Endothelial cell of umbilical vein (primary cell): ENCODE results near the gene HOXA11. TPM values are rescaled to one million over a fixed set of nuclear protein-coding genes. Genes with fewer than 3 reads are reported as not detected.
A peak's percentile ranks its signal among the peaks of the same experiment; 100 is the strongest.

Source experiments
- BruUV-seq: library from RNA; stranded (reverse); fragments of 400-500 nt; replicated peaks from 2 replicates; lab custom pipeline; 2021; lab: Mats Ljungman, UMichigan
- CTCF ChIA-PET: fragments of 300-600, 350-600 bp; sonication (Branson Sonifier 250); formaldehyde crosslinking; loops from one replicate; lab custom pipeline; 2021; ENCODE audit warnings: antibody characterized with exemption, inconsistent platforms; lab: Charles Lee
- POLR2A ChIA-PET: fragments of 300-600, 350-600 bp; sonication (Branson Sonifier 250); formaldehyde crosslinking; loops from one replicate; lab custom pipeline; 2021; ENCODE audit warnings: antibody characterized with exemption, inconsistent platforms; lab: Charles Lee
- DNase-seq: peaks from one replicate; pipeline ENCODE4 v3.0.0-alpha.2; 2011; ENCODE audit warnings: low read depth, low spot score
- FAIRE-seq: peaks from 2 replicates; lab custom pipeline; 2011; peaks lifted over from hg19 to GRCh38; lab: Jason Lieb, UNC
- H2AFZ ChIP-seq: 2 replicates; pipeline ENCODE4 v1.6.0; 2012; ENCODE audit warnings: low read depth, low read length, control low read depth, inconsistent platforms
- H3K27ac ChIP-seq: 2 replicates; pipeline ENCODE4 v1.5.1; 2011; ENCODE audit warnings: low read depth, mild to moderate bottlenecking, control low read depth, low read length, moderate library complexity; ENCODE audit not compliant: insufficient read depth
- H3K27me3 ChIP-seq, 2 experiments: 2 replicates each; pipeline versions ENCODE4 v1.6.0 to v1.6.1; 2011; ENCODE audit warnings: low read length in 2 of 2, mixed read lengths in 1 of 2; ENCODE audit not compliant: control insufficient read depth in 2 of 2, insufficient read depth in 2 of 2
- H3K36me3 ChIP-seq, 2 experiments: 2 replicates in 1 of 2; 3 replicates in 1 of 2; pipeline ENCODE4 v1.5.1; 2011; ENCODE audit warnings: low read length in 2 of 2, mild to moderate bottlenecking in 1 of 2, moderate library complexity in 1 of 2; ENCODE audit not compliant: control insufficient read depth in 2 of 2, insufficient read depth in 2 of 2; ENCODE audit errors: extremely low read depth in 1 of 2
- H3K4me1 ChIP-seq: 3 replicates; pipeline ENCODE4 v1.5.1; 2011; ENCODE audit warnings: mild to moderate bottlenecking, low read length; ENCODE audit not compliant: control insufficient read depth, insufficient read depth; ENCODE audit errors: extremely low read depth
- H3K4me2 ChIP-seq: 2 replicates; pipeline ENCODE4 v1.6.1; 2011; ENCODE audit warnings: low read length, control low read depth, mixed read lengths; ENCODE audit not compliant: insufficient read depth
- H3K4me3 ChIP-seq, 3 experiments: fragments of 200-600 bp in 1 of 3; sonication (generic), shearing (Covaris generic) in 1 of 3; replicated peaks in 1 of 3; 2 replicates each; pipeline ENCODE4 v1.5.1; 2011 to 2016; ENCODE audit warnings: control low read depth in 3 of 3, low read length in 3 of 3, mild to moderate bottlenecking in 2 of 3, inconsistent platforms in 1 of 3, low read depth in 1 of 3, moderate library complexity in 1 of 3; ENCODE audit not compliant: insufficient read depth in 1 of 3
- H3K79me2 ChIP-seq: 2 replicates; pipeline ENCODE4 v1.6.0; 2012; ENCODE audit warnings: low read length, inconsistent platforms; ENCODE audit not compliant: control insufficient read depth, insufficient read depth
- H3K9ac ChIP-seq: replicated peaks from 2 replicates; pipeline ENCODE3; 2011; ENCODE audit warnings: low read length, control low read depth; ENCODE audit not compliant: insufficient read depth; ENCODE audit errors: extremely low read depth
- H3K9me1 ChIP-seq: replicated peaks from 3 replicates; pipeline ENCODE4 v1.6.0; 2011; ENCODE audit warnings: mild to moderate bottlenecking, low read length; ENCODE audit not compliant: control insufficient read depth, insufficient read depth; ENCODE audit errors: extremely low read depth
- H3K9me3 ChIP-seq: replicated peaks from 2 replicates; pipeline ENCODE4 v1.5.1; 2012; ENCODE audit warnings: low read length, inconsistent platforms; ENCODE audit not compliant: control insufficient read depth, insufficient read depth
- H4K20me1 ChIP-seq: replicated peaks from 2 replicates; pipeline ENCODE3; 2011; ENCODE audit warnings: mild to moderate bottlenecking, low read length; ENCODE audit not compliant: control insufficient read depth, insufficient read depth; ENCODE audit errors: extremely low read depth
- EZH2 ChIP-seq: IDR thresholded peaks from 2 replicates; pipeline ENCODE4 v1.6.1; 2012; ENCODE audit warnings: borderline replicate concordance, low read depth, mild to moderate bottlenecking, moderate library complexity, low read length, inconsistent platforms; ENCODE audit not compliant: severe bottlenecking
- FOS ChIP-seq: IDR thresholded peaks from 2 replicates; pipeline ENCODE4 v1.6.1; 2011; ENCODE audit warnings: mild to moderate bottlenecking, low read length, moderate library complexity, borderline replicate concordance; ENCODE audit not compliant: insufficient read depth
- GATA2 ChIP-seq: IDR thresholded peaks from 2 replicates; pipeline ENCODE4 v1.7.0; 2011; ENCODE audit warnings: low read depth, mild to moderate bottlenecking, moderate library complexity, mixed read lengths, low read length; ENCODE audit not compliant: insufficient read length, insufficient read depth
- JUN ChIP-seq: IDR thresholded peaks from 2 replicates; pipeline ENCODE4 v1.6.1; 2011; ENCODE audit warnings: borderline replicate concordance, low read depth; ENCODE audit not compliant: insufficient read length, insufficient read depth
- MYC ChIP-seq: IDR thresholded peaks from one replicate; pipeline ENCODE4 v1.6.1; 2011; ENCODE audit warnings: mild to moderate bottlenecking, low read depth, low read length
- POLR2A ChIP-seq: IDR thresholded peaks from 2 replicates; pipeline ENCODE4 v1.6.1; 2012; ENCODE audit warnings: low read depth, mild to moderate bottlenecking, control low read depth, low read length
- POLR2AphosphoS5 ChIP-seq: IDR thresholded peaks from 2 replicates; pipeline ENCODE4 v1.6.1; 2012; ENCODE audit warnings: low read depth, mild to moderate bottlenecking, control low read depth, low read length, moderate library complexity; ENCODE audit not compliant: insufficient read depth
- dilution Hi-C: fragments of 300-500 bp; cut with MboI; formaldehyde crosslinking; loops from one replicate; pipeline ENCODE4 v1.15.0; 2019; ENCODE audit warnings: low sequenced_read_pairs; ENCODE audit not compliant: extremely low pct_ligation_motif_present
- intact Hi-C: fragments of 100-400 bp; cut with micrococcal nuclease; formaldehyde crosslinking; loops from one replicate; pipeline ENCODE4 v1.10.0; 2022
- polyA plus RNA-seq, 4 experiments: library from polyadenylated mRNA; depleted of rRNA in 3 of 4; stranded (reverse) in 3 of 4; unstranded in 1 of 4; fragments of >200 nt; gene quantifications; 2 replicates each; pipeline versions ENCODE4 v1.2.1 to v1.2.3, GENCODE V29; 2011 to 2012; ENCODE audit warnings: missing spikeins in 1 of 4
- total RNA-seq: library from RNA; stranded (reverse); gene quantifications from 2 replicates; pipeline ENCODE4 v1.2.3, GENCODE V29; 2021
- TF ChIP-seq, protein P1 (sequence below), 2 donors: IDR thresholded peaks; 1 replicate in 1 of 2; 2 replicates in 1 of 2; pipeline ENCODE4 v1.5.1; 2011; ENCODE audit warnings: low read length in 2 of 2, mild to moderate bottlenecking in 2 of 2, moderate library complexity in 2 of 2, control low read depth in 1 of 2, inconsistent platforms in 1 of 2, low read depth in 1 of 2; ENCODE audit not compliant: insufficient read depth in 1 of 2; ENCODE audit errors: extremely low read depth in 1 of 2
- TF ChIP-seq, protein P2 (sequence below): IDR thresholded peaks from 2 replicates; pipeline ENCODE4 v1.6.1; 2011; ENCODE audit not compliant: insufficient read depth, insufficient read length

The HOXA11 gene
- total and polyA plus RNA-seq, 2 donors (not counting 3 experiments of a cell fraction or from before 2014, with no cell fraction given), result 10.4 to 16.7 TPM

DNA sequence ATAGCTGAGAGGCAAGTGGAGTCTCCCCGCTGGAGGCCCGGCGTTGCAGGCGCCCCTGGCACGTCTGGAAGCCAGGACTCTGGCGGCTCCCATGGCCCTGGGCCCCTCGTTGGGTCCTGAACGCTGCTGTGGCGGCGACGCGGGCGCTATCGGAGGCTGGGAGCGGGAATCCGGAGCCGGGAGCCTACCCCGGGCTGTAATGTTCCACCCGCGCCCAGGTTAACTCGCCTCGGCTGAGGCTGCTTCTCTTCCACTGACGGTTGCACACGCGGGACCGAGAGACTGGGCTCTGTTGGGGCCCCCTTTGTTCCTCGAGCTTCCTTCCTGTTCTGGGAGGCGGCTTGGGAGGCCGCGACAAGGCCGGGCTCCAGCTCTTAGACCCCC is 40.3 kb downstream of the HOXA11 start:
- no peak for FAIRE-seq
- ChIA-PET CTCF (interaction anchor here (0.7 to 7.0 kb wide), 21 partner anchors 8 to 775 kb away, joined by 3 to 72 read pairs (median 8); partner anchors contain the start of genes HOXA3 and HOXA7), POLR2A (interaction anchor here (1.3 to 1.6 kb wide), 2 partner anchors 16 to 21 kb away, joined by 3 to 4 read pairs; partner anchors contain the start of gene HOXA9)
- peak overlapping the region; percentile 64 for H3K27ac ChIP-seq
- no peaks in the 10 kb centered on the region for H3K9me3 ChIP-seq
- H3K9me1 ChIP-seq, result no peaks in the 10 kb centered on the region
- H3K27me3 ChIP-seq, result no peaks in the 10 kb centered on the region
- intact Hi-C loops (loop anchor here (1.0 to 5.0 kb wide), 3 partner anchors 21 to 692 kb away; partner anchors contain the start of gene HOXA9), dilution Hi-C loops (no loop called here)
- H3K36me3 ChIP-seq, result peaks cover 0 to 19% of the 10 kb centered on the region in 2 experiments
- no TSS peak for BruUV-seq
- peaks cover 97% of the 10 kb centered on the region for H3K79me2 ChIP-seq
- TF ChIP-seq, protein P1, sequence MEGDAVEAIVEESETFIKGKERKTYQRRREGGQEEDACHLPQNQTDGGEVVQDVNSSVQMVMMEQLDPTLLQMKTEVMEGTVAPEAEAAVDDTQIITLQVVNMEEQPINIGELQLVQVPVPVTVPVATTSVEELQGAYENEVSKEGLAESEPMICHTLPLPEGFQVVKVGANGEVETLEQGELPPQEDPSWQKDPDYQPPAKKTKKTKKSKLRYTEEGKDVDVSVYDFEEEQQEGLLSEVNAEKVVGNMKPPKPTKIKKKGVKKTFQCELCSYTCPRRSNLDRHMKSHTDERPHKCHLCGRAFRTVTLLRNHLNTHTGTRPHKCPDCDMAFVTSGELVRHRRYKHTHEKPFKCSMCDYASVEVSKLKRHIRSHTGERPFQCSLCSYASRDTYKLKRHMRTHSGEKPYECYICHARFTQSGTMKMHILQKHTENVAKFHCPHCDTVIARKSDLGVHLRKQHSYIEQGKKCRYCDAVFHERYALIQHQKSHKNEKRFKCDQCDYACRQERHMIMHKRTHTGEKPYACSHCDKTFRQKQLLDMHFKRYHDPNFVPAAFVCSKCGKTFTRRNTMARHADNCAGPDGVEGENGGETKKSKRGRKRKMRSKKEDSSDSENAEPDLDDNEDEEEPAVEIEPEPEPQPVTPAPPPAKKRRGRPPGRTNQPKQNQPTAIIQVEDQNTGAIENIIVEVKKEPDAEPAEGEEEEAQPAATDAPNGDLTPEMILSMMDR (IDR thresholded peaks at IDR 0.05; ENCODE audit: extremely low read depth in 1 of 2, insufficient read depth in 1 of 2, low read depth in 1 of 2, low read length in 2 of 2), result no peak
- peak overlapping the region; percentile 76 for H3K4me2 ChIP-seq
- no peak overlapping the region for H2AFZ ChIP-seq
- peaks cover 73% of the 10 kb centered on the region for H3K4me1 ChIP-seq
- peak overlapping the region in 1 of 3 experiments; percentile 23 for H3K4me3 ChIP-seq
- DNase-seq, result no peak
- H4K20me1 ChIP-seq, result no peaks in the 10 kb centered on the region
- H3K9ac ChIP-seq, result peak overlapping the region; percentile 47

DNA sequence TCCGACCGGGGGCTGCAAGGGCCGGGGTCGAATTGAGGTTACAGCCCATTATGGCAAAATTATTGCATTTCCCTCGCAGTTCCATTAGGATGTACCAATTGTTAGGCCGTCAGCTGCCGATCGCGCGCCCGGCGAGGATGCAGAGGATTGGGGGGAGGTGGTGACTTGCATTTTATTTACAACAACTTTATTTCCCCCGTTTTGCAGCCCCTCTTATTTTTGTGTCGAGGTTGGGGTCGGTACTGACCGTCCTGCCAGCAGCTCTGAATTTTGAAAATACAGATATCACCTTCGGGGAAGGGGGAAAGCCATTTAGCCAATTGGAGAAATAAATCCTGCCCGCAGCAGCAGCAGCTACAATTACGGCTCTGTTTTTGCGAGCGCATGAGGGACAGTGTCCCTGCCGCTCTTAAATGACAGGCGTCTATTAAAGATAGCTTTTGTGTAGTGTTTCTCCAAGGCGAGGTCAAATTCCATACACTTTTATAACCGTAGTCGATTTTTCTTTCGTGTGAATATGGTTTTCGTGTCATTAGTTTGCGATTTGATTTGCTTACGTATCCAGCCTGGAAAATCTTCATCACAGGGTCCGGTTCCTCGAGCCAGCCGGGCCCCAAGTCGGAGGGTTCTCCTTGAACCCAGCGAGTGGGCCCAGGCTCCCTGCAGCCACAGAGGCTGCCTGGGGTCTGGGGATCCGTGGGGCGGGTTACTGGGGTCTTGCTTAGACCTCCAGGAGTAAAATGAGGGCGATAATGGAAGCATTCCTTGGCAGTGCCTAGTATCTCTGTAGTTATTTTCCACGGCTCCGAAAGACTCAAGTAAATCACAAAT is 40.9 kb downstream of the HOXA11 start:
- TF ChIP-seq, protein P2, sequence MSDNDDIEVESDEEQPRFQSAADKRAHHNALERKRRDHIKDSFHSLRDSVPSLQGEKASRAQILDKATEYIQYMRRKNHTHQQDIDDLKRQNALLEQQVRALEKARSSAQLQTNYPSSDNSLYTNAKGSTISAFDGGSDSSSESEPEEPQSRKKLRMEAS, result no peak
- no peak for TF ChIP-seq POLR2A
- TF ChIP-seq JUN, result no peak
- no peak for TF ChIP-seq MYC
- no peak for TF ChIP-seq GATA2
- no peak for TF ChIP-seq EZH2
- TF ChIP-seq, protein P1 (IDR thresholded peaks at IDR 0.05; ENCODE audit: extremely low read depth in 1 of 2, insufficient read depth in 1 of 2, low read depth in 1 of 2, low read length in 2 of 2), result no peak
- TF ChIP-seq FOS, result no peak
- no peak for TF ChIP-seq POLR2AphosphoS5
- H3K79me2 ChIP-seq, result peaks cover 97% of the 10 kb centered on the region
- DNase-seq, result no peak
- no peaks in the 10 kb centered on the region for H3K9me1 ChIP-seq
- no peak for FAIRE-seq
- peak overlapping the region; percentile 5 to 23 (median 13) for H3K4me3 ChIP-seq
- H3K4me2 ChIP-seq, result peak overlapping the region; percentile 76
- intact Hi-C loops, result loop anchor here (1.0 to 5.0 kb wide), 7 partner anchors 17 to 1287 kb away; partner anchors contain the start of gene HOXA9
- dilution Hi-C loops, result no loop called here
- H3K27me3 ChIP-seq, result no peaks in the 10 kb centered on the region
- no TSS peak for BruUV-seq
- no peaks in the 10 kb centered on the region for H4K20me1 ChIP-seq
- POLR2A ChIA-PET, result interaction anchor here (0.7 to 1.5 kb wide), 4 partner anchors 14 to 45 kb away, joined by 3 read pairs; partner anchors contain the start of gene HOXA9
- no peak overlapping the region for H2AFZ ChIP-seq
- peak overlapping the region; percentile 64 for H3K27ac ChIP-seq
- H3K36me3 ChIP-seq, result peaks cover 0 to 19% of the 10 kb centered on the region in 2 experiments
- CTCF ChIA-PET, result interaction anchor here (0.7 to 7.0 kb wide), 35 partner anchors 8 to 1251 kb away, joined by 3 to 72 read pairs (median 6); partner anchors contain the start of genes HOXA3, HOXA4 and HOXA7
- peak overlapping the region; percentile 47 for H3K9ac ChIP-seq
- no peaks in the 10 kb centered on the region for H3K9me3 ChIP-seq
- peaks cover 73% of the 10 kb centered on the region for H3K4me1 ChIP-seq
